Common myeloid progenitor, CD34-positive (primary cell): ENCODE data around the gene KRTAP10-4.

ENCODE experiments used
- CTCF ChIA-PET: fragments of 350-600 bp; sonication (Branson Sonifier 250); formaldehyde crosslinking; loops from one replicate; lab custom pipeline; 2021; ENCODE audit warnings: antibody characterized with exemption; lab: Charles Lee
- POLR2A ChIA-PET: fragments of 350-600 bp; sonication (Branson Sonifier 250); formaldehyde crosslinking; loops from one replicate; lab custom pipeline; 2021; ENCODE audit warnings: antibody characterized with exemption; lab: Charles Lee
- DNase-seq, 3 donors: peaks; one replicate each; pipeline versions ENCODE4 v3.0.0 to v3.0.0-alpha.2; 2013
- H3K27ac ChIP-seq, 2 experiments: 1 replicate in 1 of 2; 2 replicates in 1 of 2; pipeline ENCODE4 v1.7.0; 2013; ENCODE audit warnings: inconsistent platforms in 2 of 2, low read length in 2 of 2, mild to moderate bottlenecking in 2 of 2, low read depth in 1 of 2, moderate library complexity in 1 of 2; ENCODE audit not compliant: severe bottlenecking in 2 of 2, insufficient read depth in 1 of 2, poor library complexity in 1 of 2
- H3K27me3 ChIP-seq, 5 experiments: replicated peaks in 2 of 5; 1 replicate in 3 of 5; 2 replicates in 2 of 5; pipeline versions ENCODE4 v1.6.1 to v1.7.0; 2013; ENCODE audit warnings: low read length in 4 of 5, mild to moderate bottlenecking in 2 of 5, moderate library complexity in 2 of 5, inconsistent platforms in 1 of 5; ENCODE audit not compliant: insufficient read depth in 5 of 5, control insufficient read depth in 4 of 5
- H3K36me3 ChIP-seq, 4 experiments: 1 replicate in 2 of 4; 2 replicates in 2 of 4; pipeline versions ENCODE4 v1.6.1 to v1.7.0; 2013; ENCODE audit warnings: low read length in 3 of 4, control low read depth in 1 of 4, mild to moderate bottlenecking in 1 of 4; ENCODE audit not compliant: control insufficient read depth in 4 of 4, insufficient read depth in 4 of 4
- H3K4me1 ChIP-seq, 4 experiments: 1 replicate in 3 of 4; 2 replicates in 1 of 4; pipeline versions ENCODE4 v1.6.1 to v1.7.1; 2013; ENCODE audit warnings: low read length in 3 of 4, mild to moderate bottlenecking in 3 of 4, control low read depth in 1 of 4, inconsistent platforms in 1 of 4, moderate library complexity in 1 of 4; ENCODE audit not compliant: control insufficient read depth in 4 of 4, insufficient read depth in 4 of 4; ENCODE audit errors: control extremely low read depth in 1 of 4
- H3K4me3 ChIP-seq, 7 experiments: 1 replicate in 4 of 7; 2 replicates in 3 of 7; pipeline versions ENCODE4 v1.5.1 to v1.7.0; 2013; ENCODE audit warnings: mild to moderate bottlenecking in 7 of 7, low read length in 6 of 7, moderate library complexity in 6 of 7, inconsistent platforms in 2 of 7, low read depth in 2 of 7, control low read depth in 1 of 7; ENCODE audit not compliant: insufficient read depth in 4 of 7, control insufficient read depth in 1 of 7; ENCODE audit errors: extremely low read depth in 1 of 7
- H3K9me3 ChIP-seq, 5 experiments: 1 replicate in 4 of 5; 2 replicates in 1 of 5; pipeline versions ENCODE4 v1.6.1 to v1.7.1; 2013; ENCODE audit warnings: low read length in 4 of 5, mild to moderate bottlenecking in 2 of 5, inconsistent platforms in 1 of 5, low read depth in 1 of 5, moderate library complexity in 1 of 5; ENCODE audit not compliant: control insufficient read depth in 4 of 5, insufficient read depth in 2 of 5; ENCODE audit errors: control extremely low read depth in 1 of 5
- WGBS: methylation state at CpG from one replicate; pipeline ENCODE4 v1.1.5; 2013; ENCODE audit not compliant: insufficient coverage; 5-methylcytosine and 5-hydroxymethylcytosine counted together

KRTAP10-4 gene

GRCh38 chr21:44619886-44620285 lies 46.4 kb downstream of the KRTAP10-4 start:
- 98% methylated on average over 5 of the region's 6 CpGs for WGBS
- H3K4me1 ChIP-seq, result no peaks in the 10 kb centered on the region
- CTCF ChIA-PET, result no interaction called here
- peaks cover 0 to 2% (median 0%) of the 10 kb centered on the region in 5 experiments for H3K27me3 ChIP-seq
- DNase-seq, result no peak
- H3K36me3 ChIP-seq, result no peaks in the 10 kb centered on the region
- H3K4me3 ChIP-seq, result no peak overlapping the region
- peaks cover 6 to 40% (median 15%) of the 10 kb centered on the region in 5 experiments for H3K9me3 ChIP-seq
- no peak overlapping the region for H3K27ac ChIP-seq
- POLR2A ChIA-PET, result no interaction called here

GRCh38 chr21:44623575-44623974 lies 50.0 kb downstream of the KRTAP10-4 start:
- Histone ChIP-seq H3K27ac (no peak overlapping the region), H3K4me3 (no peak overlapping the region), H3K9me3 (peaks cover 7 to 46% (median 15%) of the 10 kb centered on the region in 5 experiments), H3K4me1 (no peaks in the 10 kb centered on the region), H3K36me3 (no peaks in the 10 kb centered on the region), H3K27me3 (peaks cover 0 to 8% (median 0%) of the 10 kb centered on the region in 5 experiments)
- no peak for DNase-seq
- ChIA-PET POLR2A (no interaction called here), CTCF (no interaction called here)
